Stimulated activated CD4-positive, alpha-beta T cell treated with anti-CD3 and anti-CD28 coated beads, TNF-alpha, amount 100 ng/mL, for 48 hours (primary cell): ENCODE results near the gene FCGBP.
"Not testable (repeated sequence)": the region's sequence is repeated elsewhere in the genome, so short reads cannot be mapped to it uniquely, and the experiment has no call there.

ENCODE experiments used
- DNase-seq, 3 donors: peaks; one replicate each; pipeline ENCODE4 v3.0.0-alpha.2; 2020; ENCODE audit warnings: low read depth in 3 of 3

Gene FCGBP

DNA sequence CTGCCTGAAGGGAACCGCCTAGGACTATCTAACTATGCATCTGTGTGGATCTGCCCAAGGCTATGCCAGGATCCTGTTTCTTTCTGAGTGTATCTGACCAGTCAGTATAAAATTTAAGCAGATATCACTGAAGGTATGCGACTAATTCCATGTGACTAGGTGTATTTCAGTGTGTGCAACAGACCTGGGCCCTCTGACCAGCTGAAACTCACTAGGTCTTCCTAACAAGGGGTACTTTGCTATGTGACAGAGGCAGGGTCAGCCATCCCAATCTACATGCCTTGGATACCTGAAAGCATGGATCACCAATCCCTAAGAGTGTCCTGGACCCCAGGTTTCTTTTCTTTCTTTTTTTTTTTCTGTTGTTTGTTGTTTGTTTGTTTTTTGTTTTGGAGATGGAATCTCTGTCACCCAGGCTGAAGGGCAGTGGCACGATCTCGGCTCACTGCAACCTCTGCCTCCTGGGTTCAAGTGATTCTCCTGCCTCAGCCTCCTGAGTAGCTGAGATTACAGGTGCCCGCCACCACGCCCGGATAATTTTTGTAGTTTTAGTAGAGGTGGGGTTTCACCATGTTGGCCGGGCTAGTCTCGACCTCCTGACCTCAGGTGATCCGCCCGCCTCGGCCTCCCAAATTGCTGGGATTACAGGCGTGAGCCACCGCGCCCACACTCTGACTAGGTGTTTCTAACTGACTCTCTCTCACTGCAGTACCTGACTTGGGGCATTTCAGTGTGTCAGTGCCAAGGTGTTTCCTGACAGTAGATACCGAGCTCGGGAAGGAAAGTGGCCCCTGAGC is 43.5 kb downstream of the FCGBP start:
- DNase-seq, result no peak

DNA sequence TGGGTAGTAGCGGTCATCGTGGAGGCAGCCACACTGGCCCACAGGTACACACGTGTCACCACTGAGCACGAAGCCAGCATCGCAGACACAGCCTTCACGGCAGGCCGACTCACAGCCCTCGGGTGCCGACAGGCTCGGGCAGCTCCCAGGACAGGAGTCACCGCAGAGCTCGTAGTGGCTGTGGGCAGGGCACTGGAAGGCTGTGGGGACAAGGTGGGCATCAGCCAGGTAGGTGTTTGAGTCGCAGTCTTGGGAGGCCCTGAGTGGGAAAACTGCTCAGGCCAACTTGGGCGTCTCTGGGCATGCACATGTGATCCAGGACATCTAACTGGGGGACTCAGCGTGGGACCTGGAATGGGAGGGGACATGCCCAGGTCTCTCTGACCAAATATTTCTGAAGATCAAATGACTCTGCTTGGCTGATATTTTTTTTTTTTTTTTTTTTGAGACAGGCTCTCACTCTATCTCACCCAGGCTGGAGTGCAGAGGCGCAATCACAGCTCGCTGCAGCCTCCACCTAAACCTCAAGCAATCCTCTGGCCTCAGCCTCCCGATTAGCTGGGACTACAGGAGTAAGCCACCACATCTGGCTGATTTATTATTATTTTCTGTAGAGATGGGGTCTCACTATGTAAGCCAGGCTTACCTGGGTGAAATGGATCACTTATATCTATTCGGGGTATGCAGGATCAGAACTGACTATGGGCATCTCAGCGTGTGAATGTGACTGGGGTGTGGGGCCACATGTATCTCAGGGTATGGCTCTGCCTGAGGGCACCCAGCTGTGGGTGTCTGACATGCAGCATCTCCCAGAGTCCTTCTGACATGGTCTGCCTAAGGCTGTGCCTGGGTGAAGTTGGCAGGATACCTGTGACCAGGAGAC is 44.3 kb downstream of the FCGBP start:
- not testable (repeated sequence) for DNase-seq

DNA sequence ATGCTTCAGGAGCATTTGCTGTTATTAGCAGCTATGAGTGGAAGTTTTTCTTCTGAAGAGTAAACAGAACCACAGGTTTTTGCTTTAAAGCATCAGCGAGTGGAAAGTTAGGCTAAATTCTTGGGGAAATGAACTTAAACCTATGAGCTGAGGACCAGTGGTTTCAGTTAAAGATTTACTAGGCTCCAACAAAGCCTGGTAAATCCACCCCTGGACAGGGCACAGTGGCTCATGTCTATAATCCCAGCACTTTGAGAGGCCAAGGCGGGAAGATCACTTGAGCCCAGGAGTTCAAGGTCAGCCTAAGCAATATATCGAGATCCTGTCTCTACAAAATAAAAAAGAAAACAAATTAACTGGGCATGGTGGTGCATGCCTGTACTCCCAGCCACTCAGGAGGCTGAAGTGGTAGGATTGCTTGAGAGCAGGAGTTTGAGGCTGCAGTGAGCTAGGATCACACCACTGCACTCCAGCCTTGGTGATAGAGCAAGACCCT is 46.9 kb downstream of the FCGBP start:
- DNase-seq, result not testable (repeated sequence)

DNA sequence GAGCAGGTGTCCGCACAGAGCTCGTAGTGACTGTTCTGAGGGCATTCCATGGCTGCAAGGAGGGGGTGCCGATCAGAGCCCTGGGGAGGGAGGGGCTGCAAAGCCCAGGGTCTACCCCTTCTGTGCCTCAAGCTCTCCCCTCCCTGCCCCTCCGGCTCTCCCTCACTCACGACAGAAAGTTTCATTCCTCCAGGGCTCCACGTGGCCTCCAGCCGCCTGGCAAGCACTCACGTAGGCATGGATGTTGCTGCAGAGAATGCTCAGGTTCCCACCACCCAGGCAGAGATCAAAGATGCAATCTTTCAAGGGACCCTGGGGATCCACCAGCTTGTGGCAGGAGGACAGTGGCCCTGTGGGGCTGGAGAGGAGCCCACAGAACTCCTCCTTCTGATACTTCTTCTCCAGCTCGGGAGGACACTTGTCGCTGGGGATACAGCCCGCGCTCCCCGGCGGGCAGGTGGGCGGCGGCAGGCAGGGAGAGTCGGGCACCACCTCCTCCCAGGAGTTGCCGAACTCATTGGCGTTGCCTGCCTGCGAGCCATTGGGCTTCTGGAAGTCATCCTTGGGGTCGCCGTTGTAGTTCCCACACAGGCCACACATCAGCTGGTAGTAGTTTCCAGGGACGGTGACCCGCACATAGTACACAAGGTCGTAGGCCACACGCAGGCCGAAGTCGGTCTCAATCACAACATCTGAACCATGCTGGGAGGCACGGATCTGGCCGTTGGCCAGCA is 48.4 kb downstream of the FCGBP start:
- not testable (repeated sequence) for DNase-seq

DNA sequence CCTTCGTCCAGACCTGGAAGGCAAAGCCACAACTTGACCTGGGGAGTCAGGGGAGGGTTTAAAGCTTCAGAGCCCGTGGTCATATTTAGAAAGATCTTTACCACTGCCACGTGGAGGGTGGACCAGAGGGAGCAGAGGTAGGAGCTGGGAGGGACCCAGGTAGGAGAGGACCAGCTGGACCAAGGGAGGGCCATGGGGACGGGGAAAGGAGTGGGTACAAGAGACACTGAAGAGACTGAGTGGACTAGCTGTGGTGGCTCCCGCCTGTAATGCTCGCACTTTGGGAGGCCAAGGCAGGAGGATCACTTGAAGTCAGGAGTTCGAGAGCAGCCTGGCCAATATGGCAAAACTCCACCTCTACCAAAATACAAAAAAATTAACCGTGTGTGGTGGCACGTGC is 49.7 kb downstream of the FCGBP start:
- not testable (repeated sequence) for DNase-seq
